ENCODE data around the gene GALK2.

GALK2 gene

DNA sequence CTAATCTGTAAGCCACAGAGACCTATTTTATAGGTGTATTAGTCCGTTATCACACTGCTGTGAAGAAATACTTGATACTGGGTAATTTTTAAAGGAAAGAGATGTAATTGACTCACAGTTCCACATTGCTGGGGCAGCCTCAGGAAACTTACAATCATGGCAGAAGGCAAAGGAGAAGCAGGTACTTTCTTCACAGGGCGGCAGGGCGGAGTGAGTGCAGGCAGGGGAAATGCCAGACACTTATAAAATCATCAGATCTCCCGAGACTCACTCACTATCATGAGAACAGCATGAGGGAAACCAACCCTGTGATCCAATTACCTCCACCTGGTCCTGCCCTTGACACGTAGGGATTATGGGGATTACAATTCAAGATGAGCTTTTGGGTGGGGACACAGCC, 108.7 kb downstream of the GALK2 start:
- H3K36me3 ChIP-seq (ENCODE audit: control insufficient read depth in 1 of 2, insufficient read depth in 2 of 2, low read length in 2 of 2), result peaks cover 12 to 18% of the 10 kb centered on the region in 2 donors
- no peak overlapping the region for H3K4me3 ChIP-seq (ENCODE audit: low read depth in 1 of 2, low read length in 2 of 2)
- H3K9ac ChIP-seq (ENCODE audit: low read depth in 1 of 2, low read length in 2 of 2), result no peak overlapping the region
- no peak overlapping the region for H3K27ac ChIP-seq (ENCODE audit: low read depth, low read length)
- no peaks in the 10 kb centered on the region for H3K9me3 ChIP-seq (ENCODE audit: control insufficient read depth in 1 of 2, low read length in 2 of 2)
- no peaks in the 10 kb centered on the region for H3K27me3 ChIP-seq (ENCODE audit: control insufficient read depth in 1 of 2, insufficient read depth in 2 of 2, low read length in 2 of 2)
- no peaks in the 10 kb centered on the region for H3K4me1 ChIP-seq (ENCODE audit: control insufficient read depth in 1 of 2, insufficient read depth in 2 of 2, low read length in 2 of 2)

- no peak overlapping the region for H3K9ac ChIP-seq (ENCODE audit: low read depth in 1 of 2, low read length in 2 of 2)
- H3K4me1 ChIP-seq (ENCODE audit: control insufficient read depth in 1 of 2, insufficient read depth in 2 of 2, low read length in 2 of 2), result no peaks in the 10 kb centered on the region
- H3K9me3 ChIP-seq (ENCODE audit: control insufficient read depth in 1 of 2, low read length in 2 of 2), result no peaks in the 10 kb centered on the region
- no peak overlapping the region for H3K4me3 ChIP-seq (ENCODE audit: low read depth in 1 of 2, low read length in 2 of 2)
- H3K36me3 ChIP-seq (ENCODE audit: control insufficient read depth in 1 of 2, insufficient read depth in 2 of 2, low read length in 2 of 2), result peaks cover 19 to 20% of the 10 kb centered on the region in 2 donors
- no peaks in the 10 kb centered on the region for H3K27me3 ChIP-seq (ENCODE audit: control insufficient read depth in 1 of 2, insufficient read depth in 2 of 2, low read length in 2 of 2)
- no peak overlapping the region for H3K27ac ChIP-seq (ENCODE audit: low read depth, low read length)
Measured at GRCh38 chr15:49279521-49280456, 109.7 kb downstream of the GALK2 start.

DNA sequence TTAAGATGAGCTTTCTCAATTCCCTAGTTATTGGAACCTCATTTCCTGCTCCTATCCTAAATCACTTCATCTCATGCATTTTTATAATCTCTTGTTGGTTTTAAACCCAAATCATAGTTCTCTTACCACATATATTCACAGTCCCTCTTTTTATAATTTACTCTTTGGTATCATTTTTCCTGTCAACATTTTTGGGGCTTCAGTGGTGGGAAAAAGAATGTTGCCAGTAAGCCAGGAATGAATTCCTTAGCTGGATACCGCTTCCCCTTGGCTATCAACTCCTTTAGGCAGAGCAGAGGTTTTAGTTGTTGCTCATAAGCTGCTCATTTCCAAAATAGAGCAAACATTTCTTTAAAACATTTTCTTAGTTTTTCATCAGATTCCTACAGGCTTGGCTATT, 112.3 kb downstream of the GALK2 start:
- H3K27ac ChIP-seq (ENCODE audit: low read depth, low read length), result no peak overlapping the region
- no peaks in the 10 kb centered on the region for H3K4me1 ChIP-seq (ENCODE audit: control insufficient read depth in 1 of 2, insufficient read depth in 2 of 2, low read length in 2 of 2)
- H3K9me3 ChIP-seq (ENCODE audit: control insufficient read depth in 1 of 2, low read length in 2 of 2), result no peaks in the 10 kb centered on the region
- no peaks in the 10 kb centered on the region for H3K27me3 ChIP-seq (ENCODE audit: control insufficient read depth in 1 of 2, insufficient read depth in 2 of 2, low read length in 2 of 2)
- no peak overlapping the region for H3K4me3 ChIP-seq (ENCODE audit: low read depth in 1 of 2, low read length in 2 of 2)
- H3K9ac ChIP-seq (ENCODE audit: low read depth in 1 of 2, low read length in 2 of 2), result no peak overlapping the region
- peaks cover 25 to 27% of the 10 kb centered on the region in 2 donors for H3K36me3 ChIP-seq (ENCODE audit: control insufficient read depth in 1 of 2, insufficient read depth in 2 of 2, low read length in 2 of 2)

DNA sequence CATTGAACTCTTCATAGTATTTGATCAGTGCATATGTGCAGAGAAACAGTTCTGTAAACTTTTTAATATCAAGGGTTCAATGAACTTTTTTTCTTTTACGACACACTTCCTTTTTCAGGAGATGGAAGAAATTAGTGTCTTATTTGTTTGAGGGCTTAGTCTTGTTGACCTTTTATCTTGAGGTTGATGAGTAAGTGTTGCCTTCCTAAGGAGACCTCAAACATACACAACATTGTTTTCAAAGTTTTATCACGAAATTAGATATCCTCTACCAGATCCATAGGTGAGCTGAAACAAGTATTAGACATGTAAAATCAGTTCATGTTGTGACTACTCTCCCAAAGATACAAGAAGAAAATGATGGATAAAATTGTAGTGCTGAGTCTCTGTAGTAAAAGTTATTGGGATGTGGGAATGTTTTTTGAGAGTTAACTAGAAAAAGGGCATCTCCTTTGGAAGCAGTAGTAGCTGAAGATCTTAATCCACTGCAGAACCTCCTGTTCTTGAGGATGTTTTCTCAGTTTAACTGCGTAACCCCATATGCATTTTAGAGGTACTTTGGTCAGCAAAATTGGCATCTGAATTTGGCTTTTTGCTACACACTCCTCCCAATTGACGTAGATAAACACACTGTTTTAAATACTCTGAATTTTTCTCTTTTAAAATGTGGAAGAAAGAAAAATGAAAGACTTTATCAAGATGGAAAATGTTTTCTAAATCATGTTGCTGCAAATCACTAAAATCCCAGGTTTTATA, 116.8 kb downstream of the GALK2 start:
- no peak overlapping the region for H3K27ac ChIP-seq (ENCODE audit: low read depth, low read length)
- no peaks in the 10 kb centered on the region for H3K9me3 ChIP-seq (ENCODE audit: control insufficient read depth in 1 of 2, low read length in 2 of 2)
- H3K9ac ChIP-seq (ENCODE audit: low read depth in 1 of 2, low read length in 2 of 2), result no peak overlapping the region
- H3K27me3 ChIP-seq (ENCODE audit: control insufficient read depth in 1 of 2, insufficient read depth in 2 of 2, low read length in 2 of 2), result no peaks in the 10 kb centered on the region
- no peak overlapping the region for H3K4me3 ChIP-seq (ENCODE audit: low read depth in 1 of 2, low read length in 2 of 2)
- H3K4me1 ChIP-seq (ENCODE audit: control insufficient read depth in 1 of 2, insufficient read depth in 2 of 2, low read length in 2 of 2), result no peaks in the 10 kb centered on the region
- H3K36me3 ChIP-seq (ENCODE audit: control insufficient read depth in 1 of 2, insufficient read depth in 2 of 2, low read length in 2 of 2), result peaks cover 32 to 49% of the 10 kb centered on the region in 2 donors

- Histone ChIP-seq H3K4me1 (ENCODE audit: control insufficient read depth in 1 of 2, insufficient read depth in 2 of 2, low read length in 2 of 2) (no peaks in the 10 kb centered on the region), H3K4me3 (ENCODE audit: low read depth in 1 of 2, low read length in 2 of 2) (no peak overlapping the region), H3K27ac (ENCODE audit: low read depth, low read length) (no peak overlapping the region), H3K36me3 (ENCODE audit: control insufficient read depth in 1 of 2, insufficient read depth in 2 of 2, low read length in 2 of 2) (peaks cover 29 to 55% of the 10 kb centered on the region in 2 donors), H3K9ac (ENCODE audit: low read depth in 1 of 2, low read length in 2 of 2) (no peak overlapping the region), H3K9me3 (ENCODE audit: control insufficient read depth in 1 of 2, low read length in 2 of 2) (no peaks in the 10 kb centered on the region), H3K27me3 (ENCODE audit: control insufficient read depth in 1 of 2, insufficient read depth in 2 of 2, low read length in 2 of 2) (no peaks in the 10 kb centered on the region)
Measured at GRCh38 chr15:49287481-49287880, 117.4 kb downstream of the GALK2 start.

- Histone ChIP-seq H3K27ac (ENCODE audit: low read depth, low read length) (no peak overlapping the region), H3K9me3 (ENCODE audit: control insufficient read depth in 1 of 2, low read length in 2 of 2) (no peaks in the 10 kb centered on the region), H3K9ac (ENCODE audit: low read depth in 1 of 2, low read length in 2 of 2) (no peak overlapping the region)
Measured at GRCh38 chr15:49288391-49288790, 118.3 kb downstream of the GALK2 start.

GRCh38 chr15:49290191-49290590, 120.1 kb downstream of the GALK2 start:
- Histone ChIP-seq H3K27me3 (ENCODE audit: control insufficient read depth in 1 of 2, insufficient read depth in 2 of 2, low read length in 2 of 2) (no peaks in the 10 kb centered on the region), H3K9ac (ENCODE audit: low read depth in 1 of 2, low read length in 2 of 2) (no peak overlapping the region), H3K4me1 (ENCODE audit: control insufficient read depth in 1 of 2, insufficient read depth in 2 of 2, low read length in 2 of 2) (no peaks in the 10 kb centered on the region), H3K27ac (ENCODE audit: low read depth, low read length) (no peak overlapping the region), H3K9me3 (ENCODE audit: control insufficient read depth in 1 of 2, low read length in 2 of 2) (no peaks in the 10 kb centered on the region), H3K4me3 (ENCODE audit: low read depth in 1 of 2, low read length in 2 of 2) (no peak overlapping the region), H3K36me3 (ENCODE audit: control insufficient read depth in 1 of 2, insufficient read depth in 2 of 2, low read length in 2 of 2) (peaks cover 22 to 57% of the 10 kb centered on the region in 2 donors)

More at GRCh38 chr15:49288391-49288790, 118.3 kb downstream of the GALK2 start:
- Histone ChIP-seq H3K36me3 (ENCODE audit: control insufficient read depth in 1 of 2, insufficient read depth in 2 of 2, low read length in 2 of 2) (peaks cover 34 to 59% of the 10 kb centered on the region in 2 donors), H3K4me1 (ENCODE audit: control insufficient read depth in 1 of 2, insufficient read depth in 2 of 2, low read length in 2 of 2) (no peaks in the 10 kb centered on the region), H3K27me3 (ENCODE audit: control insufficient read depth in 1 of 2, insufficient read depth in 2 of 2, low read length in 2 of 2) (no peaks in the 10 kb centered on the region), H3K4me3 (ENCODE audit: low read depth in 1 of 2, low read length in 2 of 2) (no peak overlapping the region)

DNA sequence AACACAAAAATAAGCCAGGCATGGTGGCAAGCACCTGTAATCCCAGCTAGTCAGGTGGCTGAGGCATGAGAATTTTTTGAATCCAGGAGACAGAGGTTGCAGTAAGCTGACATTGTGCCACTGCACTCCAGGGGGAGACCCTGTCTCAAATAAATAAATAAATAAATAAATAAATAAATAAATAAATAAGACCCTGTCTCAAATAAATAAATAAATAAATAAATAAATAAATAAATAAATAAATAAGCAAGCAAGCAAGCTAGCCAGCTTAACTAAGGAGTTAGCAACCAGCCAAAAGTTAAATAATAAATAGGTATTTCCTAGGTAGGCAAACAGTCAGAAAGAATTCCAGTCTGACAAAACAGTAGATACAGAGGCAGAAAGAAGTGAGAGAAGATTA, 123.9 kb downstream of the GALK2 start:
- H3K36me3 ChIP-seq (ENCODE audit: control insufficient read depth in 1 of 2, insufficient read depth in 2 of 2, low read length in 2 of 2), result peaks cover 14 to 39% of the 10 kb centered on the region in 2 donors
- H3K4me1 ChIP-seq (ENCODE audit: control insufficient read depth in 1 of 2, insufficient read depth in 2 of 2, low read length in 2 of 2), result no peaks in the 10 kb centered on the region
- H3K27me3 ChIP-seq (ENCODE audit: control insufficient read depth in 1 of 2, insufficient read depth in 2 of 2, low read length in 2 of 2), result no peaks in the 10 kb centered on the region
- no peak overlapping the region for H3K9ac ChIP-seq (ENCODE audit: low read depth in 1 of 2, low read length in 2 of 2)
- H3K27ac ChIP-seq (ENCODE audit: low read depth, low read length), result no peak overlapping the region
- H3K9me3 ChIP-seq (ENCODE audit: control insufficient read depth in 1 of 2, low read length in 2 of 2), result no peaks in the 10 kb centered on the region
- no peak overlapping the region for H3K4me3 ChIP-seq (ENCODE audit: low read depth in 1 of 2, low read length in 2 of 2)

DNA sequence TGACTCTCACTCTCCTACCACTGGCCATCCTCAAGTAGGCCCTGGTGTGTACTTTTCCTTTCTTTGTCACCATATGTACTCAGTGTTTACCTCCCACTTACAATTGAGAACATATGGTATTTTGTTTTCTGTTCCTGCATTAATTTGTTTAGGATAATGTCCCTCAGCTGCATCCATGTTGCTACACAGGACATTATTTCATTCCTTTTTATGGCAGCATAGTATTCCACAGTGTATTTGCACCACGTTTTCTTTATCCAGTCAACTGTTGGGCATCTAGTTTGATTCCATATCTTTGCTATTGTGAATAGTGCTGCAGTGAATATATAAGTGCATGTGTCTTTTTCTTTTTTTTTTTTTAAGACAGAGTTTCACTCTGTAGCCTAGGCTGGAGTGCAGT, 126.2 kb downstream of the GALK2 start:
- H3K27me3 ChIP-seq (ENCODE audit: control insufficient read depth in 1 of 2, insufficient read depth in 2 of 2, low read length in 2 of 2), result no peaks in the 10 kb centered on the region
- H3K36me3 ChIP-seq (ENCODE audit: control insufficient read depth in 1 of 2, insufficient read depth in 2 of 2, low read length in 2 of 2), result peaks cover 5 to 25% of the 10 kb centered on the region in 2 donors
- H3K9me3 ChIP-seq (ENCODE audit: control insufficient read depth in 1 of 2, low read length in 2 of 2), result no peaks in the 10 kb centered on the region
- H3K4me1 ChIP-seq (ENCODE audit: control insufficient read depth in 1 of 2, insufficient read depth in 2 of 2, low read length in 2 of 2), result no peaks in the 10 kb centered on the region
- no peak overlapping the region for H3K9ac ChIP-seq (ENCODE audit: low read depth in 1 of 2, low read length in 2 of 2)
- no peak overlapping the region for H3K27ac ChIP-seq (ENCODE audit: low read depth, low read length)
- H3K4me3 ChIP-seq (ENCODE audit: low read depth in 1 of 2, low read length in 2 of 2), result no peak overlapping the region

GRCh38 chr15:49297584-49297983, 127.5 kb downstream of the GALK2 start:
- Histone ChIP-seq H3K27ac (ENCODE audit: low read depth, low read length) (no peak overlapping the region), H3K36me3 (ENCODE audit: control insufficient read depth in 1 of 2, insufficient read depth in 2 of 2, low read length in 2 of 2) (peaks cover 5 to 22% of the 10 kb centered on the region in 2 donors), H3K4me1 (ENCODE audit: control insufficient read depth in 1 of 2, insufficient read depth in 2 of 2, low read length in 2 of 2) (no peaks in the 10 kb centered on the region), H3K27me3 (ENCODE audit: control insufficient read depth in 1 of 2, insufficient read depth in 2 of 2, low read length in 2 of 2) (no peaks in the 10 kb centered on the region), H3K4me3 (ENCODE audit: low read depth in 1 of 2, low read length in 2 of 2) (no peak overlapping the region), H3K9me3 (ENCODE audit: control insufficient read depth in 1 of 2, low read length in 2 of 2) (no peaks in the 10 kb centered on the region), H3K9ac (ENCODE audit: low read depth in 1 of 2, low read length in 2 of 2) (no peak overlapping the region)

Measured in duodenal mucosa (tissue), 2 donors.